Heart right ventricle (tissue), 16 donors: ENCODE results near the gene MINPP1. TPM values are rescaled to one million over a fixed set of nuclear protein-coding genes. Genes with fewer than 3 reads are reported as not detected.

ENCODE experiments used
- ATAC-seq, 8 donors: fragments of 200-7000 bp; cut with Tn5 transposase; one replicate each; pipeline ENCODE4 v1.9.1; 2020; ENCODE audit warnings: mild to moderate bottlenecking in 8 of 8, moderate library complexity in 8 of 8, moderate number of reproducible peaks in 1 of 8
- DNase-seq, 2 donors: peaks; one replicate each; pipeline ENCODE4 v3.0.0-alpha.2; 2020
- H3K27ac ChIP-seq, 10 donors: fragments of 200-600 bp; sonication (generic) in 2 of 10; one replicate each; pipeline versions ENCODE4 v1.5.0 to v1.8.0; 2020 to 2022; ENCODE audit warnings: mild to moderate bottlenecking in 3 of 10
- H3K27me3 ChIP-seq, 7 donors: fragments of 200-600 bp; one replicate each; pipeline ENCODE4 v1.8.0; 2021 to 2022; ENCODE audit warnings: mild to moderate bottlenecking in 2 of 7
- H3K36me3 ChIP-seq, 9 donors: fragments of 200-600 bp; sonication (generic) in 1 of 9; one replicate each; pipeline versions ENCODE4 v1.5.0 to v1.8.0; 2020 to 2022; ENCODE audit warnings: mild to moderate bottlenecking in 2 of 9
- H3K4me1 ChIP-seq, 9 donors: fragments of 200-600 bp; sonication (generic) in 1 of 9; one replicate each; pipeline versions ENCODE4 v1.5.0 to v1.8.0; 2020 to 2022; ENCODE audit warnings: mild to moderate bottlenecking in 4 of 9
- H3K4me3 ChIP-seq, 10 donors: fragments of 200-600 bp; sonication (generic) in 2 of 10; one replicate each; pipeline versions ENCODE4 v1.5.0 to v1.8.0; 2020 to 2022; ENCODE audit warnings: mild to moderate bottlenecking in 7 of 10, moderate library complexity in 2 of 10
- H3K9me3 ChIP-seq, 11 donors: fragments of 200-600 bp in 10 of 11; sonication (generic) in 2 of 11; one replicate each; pipeline versions ENCODE4 v1.5.0 to v1.8.0; 2013 to 2022; ENCODE audit warnings: mild to moderate bottlenecking in 2 of 11, control low read depth in 1 of 11, moderate library complexity in 1 of 11
- WGBS, 2 donors: extraction: QIAGEN DNeasy Blood & Tissue Kit; methylation state at CpG; one replicate each; pipeline ENCODE4 v1.1.7; 2013; ENCODE audit warnings: inconsistent platforms in 1 of 2; 5-methylcytosine and 5-hydroxymethylcytosine counted together
- intact Hi-C, 10 donors: fragments of 100-400 bp; cut with DNase I; formaldehyde crosslinking; loops; one replicate each; pipeline versions ENCODE4 v1.11.1 to v1.14.2; 2022
- polyA plus RNA-seq, 2 donors: library from polyadenylated mRNA; stranded (reverse); fragments of 200-250 nt; gene quantifications; one replicate each; pipeline ENCODE4 v1.2.3, GENCODE V29; 2013
- total RNA-seq, 10 donors: library from RNA; stranded (reverse); fragmentation: NEBNext Ultra II Directional in 3 of 10; extraction: Animal tissue kit (Norgen Biotek cat#: 25700) in 3 of 10; gene quantifications; one replicate each; pipeline versions ENCODE4 v1.2.1 to v1.2.4, GENCODE V29; 2021 to 2023
- TF ChIP-seq, protein P1 (sequence below), 9 donors: fragments of 200-600 bp; sonication (generic) in 2 of 9; IDR thresholded peaks; one replicate each; pipeline versions ENCODE4 v1.5.0 to v1.8.0; 2021 to 2022; ENCODE audit warnings: antibody characterized with exemption in 9 of 9, mild to moderate bottlenecking in 5 of 9, moderate library complexity in 1 of 9
- donor health status: Arrhythmogenic right ventricular cardiomyopathy.
- donor health status: ischemic (EF 13 %, LVEDD 7.1; RV severe dilation, severe dysfunction).
- donor health status: healthy with polysubstance abuse.
- donor health status: DM: no; HTN: yes; CAD: no.
- donor health status: DM: no; HTN: no; CAD: no.
- donor health status: ischemic (EF 25% LVEDD 6.9; RV normal size, moderate dysfunction).
- donor health status: ischemic (EF 25% LVEDD 5.7; RV mildly dilated, moderate dysfunction).
- donor health status: healthy.
- donor health status: DM: yes; HTN: yes; CAD: no.
- donor health status: Ischemic cardiomyopathy.
- donor health status: ischemic (EF 35%, LVEDD 5.7; RV mildly dilated, moderate dysfunction).
- donor health status: nonischemic (EF 11% LVEDD 7.7; RV severe dilation, severe dysfunction).
- donor health status: DM: yes; HTN: yes; CAD: no.
- donor health status: PGD.
- donor health status: ischemic (EF 29% LVEDD 5.4; RV normal size, mild dysfunction).
- donor health status: nonischemic (EF 23%, LVEDD 6.1; RV moderate dilation, normal function).

The MINPP1 gene
- total and polyA plus RNA-seq, 12 donors = 4.3 to 8.7 (median 5.9) TPM

DNA sequence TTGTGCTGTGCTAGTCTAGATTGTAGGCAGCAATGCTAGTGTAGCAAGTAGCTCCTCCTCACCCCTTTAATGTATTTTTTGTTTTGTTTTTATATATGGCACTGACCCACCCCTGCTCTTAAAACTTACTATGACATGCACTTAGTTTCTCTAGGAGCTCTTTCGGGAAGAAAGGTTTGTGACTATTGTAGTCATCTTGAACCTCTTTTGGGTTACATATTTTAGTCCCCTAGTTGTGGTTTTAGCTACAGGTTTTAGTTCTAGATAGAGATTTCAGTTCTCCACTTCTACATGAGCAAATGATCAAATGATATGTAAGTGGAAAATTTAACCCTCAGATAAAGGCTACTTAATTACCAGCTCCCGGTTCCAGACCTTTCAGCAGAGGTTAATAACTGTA is 14.9 kb downstream of the MINPP1 start:
- intact Hi-C loops = no loop called here
- WGBS, 2 donors = 93 to 97% methylated on average over 2 of the region's 2 CpGs
- DNase-seq = no peak

DNA sequence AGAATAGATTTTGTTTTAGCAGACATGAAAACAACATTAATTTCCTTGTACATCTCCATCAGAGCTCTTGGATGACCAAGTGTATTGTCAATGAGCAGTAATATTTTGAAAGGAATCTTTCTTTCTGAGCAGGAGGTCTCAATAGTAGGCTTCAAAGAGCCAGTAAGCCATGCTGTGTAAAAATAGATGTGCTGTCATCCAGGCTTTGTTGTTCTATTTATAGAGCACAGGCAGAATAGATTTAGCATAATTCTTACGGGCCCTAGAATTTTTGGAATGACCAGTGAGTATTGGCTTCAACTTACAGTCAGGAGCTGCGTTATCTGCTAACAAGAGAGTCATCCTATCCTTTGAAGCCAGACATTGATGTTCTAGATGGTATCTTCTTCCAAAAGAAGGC is 19.0 kb downstream of the MINPP1 start:
- ATAC-seq = peak; percentile 28 to 84 (median 70)
- 18 to 21% methylated on average over 2 of the region's 2 CpGs for WGBS, 2 donors
- Histone ChIP-seq H3K4me1 (peaks cover 0 to 23% (median 12%) of the 10 kb centered on the region in 9 donors), H3K27me3 (no peaks in the 10 kb centered on the region), H3K36me3 (peaks cover 0 to 53% (median 7%) of the 10 kb centered on the region in 9 donors), H3K4me3 (no peak overlapping the region), H3K9me3 (peaks cover 0 to 33% (median 0%) of the 10 kb centered on the region in 11 donors), H3K27ac (peak overlapping the region in 9 of 10 donors; percentile 12 to 81 (median 52))
- intact Hi-C loops = no loop called here
- TF ChIP-seq, protein P1, sequence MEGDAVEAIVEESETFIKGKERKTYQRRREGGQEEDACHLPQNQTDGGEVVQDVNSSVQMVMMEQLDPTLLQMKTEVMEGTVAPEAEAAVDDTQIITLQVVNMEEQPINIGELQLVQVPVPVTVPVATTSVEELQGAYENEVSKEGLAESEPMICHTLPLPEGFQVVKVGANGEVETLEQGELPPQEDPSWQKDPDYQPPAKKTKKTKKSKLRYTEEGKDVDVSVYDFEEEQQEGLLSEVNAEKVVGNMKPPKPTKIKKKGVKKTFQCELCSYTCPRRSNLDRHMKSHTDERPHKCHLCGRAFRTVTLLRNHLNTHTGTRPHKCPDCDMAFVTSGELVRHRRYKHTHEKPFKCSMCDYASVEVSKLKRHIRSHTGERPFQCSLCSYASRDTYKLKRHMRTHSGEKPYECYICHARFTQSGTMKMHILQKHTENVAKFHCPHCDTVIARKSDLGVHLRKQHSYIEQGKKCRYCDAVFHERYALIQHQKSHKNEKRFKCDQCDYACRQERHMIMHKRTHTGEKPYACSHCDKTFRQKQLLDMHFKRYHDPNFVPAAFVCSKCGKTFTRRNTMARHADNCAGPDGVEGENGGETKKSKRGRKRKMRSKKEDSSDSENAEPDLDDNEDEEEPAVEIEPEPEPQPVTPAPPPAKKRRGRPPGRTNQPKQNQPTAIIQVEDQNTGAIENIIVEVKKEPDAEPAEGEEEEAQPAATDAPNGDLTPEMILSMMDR (IDR thresholded peaks at IDR 0.05) = no peak
- peak in 1 of 2 donors; percentile 22 for DNase-seq

More for the DNA sequence above, 14.9 kb downstream of the MINPP1 start:
- H3K9me3 ChIP-seq = peaks cover 0 to 10% (median 0%) of the 10 kb centered on the region in 11 donors
- peaks cover 0 to 18% (median 12%) of the 10 kb centered on the region in 9 donors for H3K4me1 ChIP-seq
- ATAC-seq = no peak
- H3K27me3 ChIP-seq = no peaks in the 10 kb centered on the region
- H3K36me3 ChIP-seq = peaks cover 0 to 84% (median 16%) of the 10 kb centered on the region in 9 donors
- H3K4me3 ChIP-seq = no peak overlapping the region
- H3K27ac ChIP-seq = no peak overlapping the region
- TF ChIP-seq, protein P1 (IDR thresholded peaks at IDR 0.05) = no peak

DNA sequence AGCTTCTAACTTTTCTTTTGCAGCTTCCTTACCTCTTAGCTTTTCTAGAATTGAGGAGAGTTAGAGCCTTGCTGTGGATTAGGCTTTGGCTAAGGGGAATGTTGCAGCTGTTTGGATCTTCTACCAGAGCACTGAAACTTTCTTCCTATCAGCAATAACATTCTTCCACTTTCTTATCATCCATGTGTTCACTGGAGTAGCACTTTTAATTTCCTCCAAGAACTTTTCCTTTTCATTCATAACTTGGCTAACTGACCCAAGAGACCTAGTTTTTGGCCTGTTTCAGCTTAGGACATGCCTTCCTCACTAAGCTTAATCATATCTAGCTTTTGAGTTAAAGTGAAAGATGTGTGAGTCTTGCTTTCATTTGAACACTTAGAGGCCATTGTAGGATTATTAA is 19.6 kb downstream of the MINPP1 start:
- Histone ChIP-seq H3K27ac (peak overlapping the region in 9 of 10 donors; percentile 12 to 81 (median 52)), H3K4me1 (peaks cover 0 to 23% (median 12%) of the 10 kb centered on the region in 9 donors), H3K27me3 (no peaks in the 10 kb centered on the region), H3K4me3 (no peak overlapping the region), H3K36me3 (peaks cover 0 to 49% (median 7%) of the 10 kb centered on the region in 9 donors), H3K9me3 (peaks cover 0 to 38% (median 0%) of the 10 kb centered on the region in 11 donors)
- peak; percentile 28 to 76 (median 48) for ATAC-seq
- DNase-seq = no peak
- TF ChIP-seq, protein P1 (IDR thresholded peaks at IDR 0.05) = no peak
- intact Hi-C loops = no loop called here

DNA sequence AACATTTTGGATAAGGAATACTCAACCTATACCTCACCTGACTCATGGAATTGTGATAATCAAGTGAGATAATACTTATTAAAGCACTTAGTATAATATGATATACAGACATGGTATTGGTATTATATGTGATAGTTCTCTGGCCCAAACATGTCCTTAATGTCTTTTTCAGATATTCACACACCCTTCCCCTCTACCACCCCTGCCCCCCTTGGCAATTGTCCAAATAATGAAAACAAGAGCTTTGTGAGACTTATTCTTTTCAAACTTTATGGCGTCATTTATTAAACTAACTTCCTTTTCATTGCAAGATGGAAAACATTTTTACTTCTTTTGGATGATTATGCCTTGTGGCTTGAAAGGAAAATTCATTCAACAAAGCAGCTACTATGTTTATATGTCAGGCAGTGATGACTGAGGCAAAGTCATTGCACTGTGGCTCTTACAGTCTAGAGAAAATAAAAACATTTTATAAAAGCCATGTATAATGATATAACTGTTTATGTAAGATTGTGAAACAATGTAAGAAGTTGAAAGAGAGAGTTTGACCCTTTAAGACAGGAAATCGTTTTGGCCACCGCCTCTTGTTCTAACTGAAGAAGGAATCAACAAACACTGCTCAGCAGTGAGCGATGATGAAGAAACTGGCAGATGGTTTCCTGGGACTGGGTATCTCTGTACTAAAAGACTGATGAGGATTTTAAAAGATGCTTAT is 27.4 kb downstream of the MINPP1 start:
- no peaks in the 10 kb centered on the region for H3K27me3 ChIP-seq
- 46 to 64% methylated on average over 4 of the region's 4 CpGs for WGBS, 2 donors
- ATAC-seq = peak in 7 of 8 donors; percentile 44 to 85 (median 72)
- intact Hi-C loops = loop anchor here in 8 of 10 donors (2.0 to 10.0 kb wide), 7 partner anchors 123 to 243 kb away; partner anchors contain the start of gene PAPSS2 (in 2 of the 8)
- peak overlapping the region in 1 of 10 donors; percentile 3 for H3K4me3 ChIP-seq
- H3K9me3 ChIP-seq = peaks cover 0 to 27% (median 5%) of the 10 kb centered on the region in 11 donors
- peaks cover 0 to 29% (median 0%) of the 10 kb centered on the region in 9 donors for H3K36me3 ChIP-seq
- no peak for DNase-seq
- TF ChIP-seq, protein P1 (IDR thresholded peaks at IDR 0.05) = no peak
- H3K4me1 ChIP-seq = peaks cover 0 to 29% (median 18%) of the 10 kb centered on the region in 9 donors
- peak overlapping the region; percentile 6 to 73 (median 58) for H3K27ac ChIP-seq
